GM12878 (cell line): ENCODE results near the gene PDRG1. TPM values are rescaled to one million over a fixed set of nuclear protein-coding genes. Genes with fewer than 3 reads are reported as not detected.

Source experiments
- ATAC-seq: fragments of 200-7000 bp; cut with Tn5 transposase; 3 replicates; pipeline ENCODE4 v1.9.1; 2020; ENCODE audit warnings: mild to moderate bottlenecking, moderate library complexity
- BruUV-seq: library from RNA; stranded (reverse); fragments of 400-500 nt; replicated peaks from 2 replicates; lab custom pipeline; 2021; lab: Mats Ljungman, UMichigan
- CTCF ChIA-PET: fragments of 300-600 bp; sonication (Branson Sonifier 250); formaldehyde crosslinking; extraction: SDS; loops from one replicate; lab custom pipeline; 2021; ENCODE audit warnings: inconsistent platforms; lab: Yijun Ruan, JAX
- POLR2A ChIA-PET: fragments of 350-600 bp; formaldehyde crosslinking; extraction: SDS; loops from one replicate; lab custom pipeline; 2021; ENCODE audit warnings: inconsistent platforms; lab: Charles Lee
- RAD21 ChIA-PET: fragments of 300-600 bp; sonication (Branson Sonifier 250); formaldehyde crosslinking; loops from one replicate; lab custom pipeline; 2023; ENCODE audit warnings: antibody characterized with exemption; ENCODE audit not compliant: unreplicated experiment; lab: Charles Lee
- SMC1A ChIA-PET: fragments of 300-600 bp; sonication (Branson Sonifier 250); formaldehyde crosslinking; loops from one replicate; lab custom pipeline; 2023; ENCODE audit not compliant: unreplicated experiment, uncharacterized antibody; lab: Charles Lee
- DNase-seq: peaks from one replicate; pipeline ENCODE4 v3.0.0-alpha.2; 2011; ENCODE audit warnings: low read depth, low spot score
- FAIRE-seq: peaks from 3 replicates; lab custom pipeline; 2011; peaks lifted over from hg19 to GRCh38; lab: Jason Lieb, UNC
- H2AFZ ChIP-seq: 2 replicates; pipeline ENCODE4 v1.6.0; 2011; ENCODE audit warnings: low read depth, low read length, control low read depth; ENCODE audit not compliant: control insufficient read depth
- H3K27ac ChIP-seq: 2 replicates; pipeline ENCODE4 v1.5.1; 2011; ENCODE audit warnings: control low read depth; ENCODE audit not compliant: control insufficient read depth, insufficient read depth
- H3K27me3 ChIP-seq, 2 experiments: replicated peaks in 1 of 2; 2 replicates each; pipeline versions ENCODE4 v1.6.0 to v1.6.1; 2011; ENCODE audit warnings: low read length in 1 of 2; ENCODE audit not compliant: control insufficient read depth in 2 of 2, insufficient read depth in 2 of 2
- H3K36me3 ChIP-seq, 2 experiments: 2 replicates each; pipeline ENCODE4 v1.5.1; 2011; ENCODE audit warnings: low read length in 1 of 2; ENCODE audit not compliant: control insufficient read depth in 2 of 2, insufficient read depth in 2 of 2
- H3K4me1 ChIP-seq: 2 replicates; pipeline ENCODE4 v1.6.1; 2011; ENCODE audit warnings: mild to moderate bottlenecking, low read length, moderate library complexity, mixed read lengths; ENCODE audit not compliant: control insufficient read depth, insufficient read depth
- H3K4me2 ChIP-seq: 2 replicates; pipeline ENCODE4 v1.6.0; 2011; ENCODE audit warnings: control low read depth; ENCODE audit not compliant: control insufficient read depth, insufficient read depth
- H3K4me3 ChIP-seq: fragments of 200-600 bp; sonication (generic); 2 replicates; pipeline ENCODE4 v1.5.1; 2016
- H3K79me2 ChIP-seq: 2 replicates; pipeline ENCODE4 v1.6.0; 2011; ENCODE audit warnings: low read length; ENCODE audit not compliant: control insufficient read depth, insufficient read depth
- H3K9ac ChIP-seq: 2 replicates; pipeline ENCODE4 v1.8.0; 2011; ENCODE audit warnings: low read length, control low read depth, mixed read lengths; ENCODE audit not compliant: control insufficient read depth, insufficient read depth
- H3K9me3 ChIP-seq: replicated peaks from 3 replicates; pipeline ENCODE4 v1.5.1; 2011; ENCODE audit warnings: mild to moderate bottlenecking, low read length; ENCODE audit not compliant: control insufficient read depth, insufficient read depth
- H4K20me1 ChIP-seq: 2 replicates; pipeline ENCODE4 v1.6.0; 2011; ENCODE audit not compliant: control insufficient read depth, insufficient read depth
- CHD4 ChIP-seq: fragments of 200-600 bp; sonication (generic); IDR thresholded peaks from 2 replicates; pipeline ENCODE4 v1.6.1; 2016; ENCODE audit warnings: mild to moderate bottlenecking
- MEF2B ChIP-seq: fragments of 450-650 bp; IDR thresholded peaks from 2 replicates; pipeline ENCODE4 v1.6.1; 2018; ENCODE audit warnings: mild to moderate bottlenecking, moderate library complexity; ENCODE audit not compliant: partially characterized antibody, poor library complexity, severe bottlenecking
- SMARCA5 ChIP-seq: fragments of 450-650 bp; IDR thresholded peaks from 2 replicates; pipeline ENCODE4 v1.6.1; 2017; ENCODE audit warnings: mild to moderate bottlenecking
- WGBS: methylation state at CpG from one replicate; pipeline ENCODE4 v1.1.6; 2016; ENCODE audit warnings: low lambda C conversion rate; ENCODE audit not compliant: insufficient replicate concordance, insufficient coverage; ENCODE audit errors: missing lambda C conversion rate; 5-methylcytosine and 5-hydroxymethylcytosine counted together
- in situ Hi-C: fragments of 300-500 bp; cut with MboI; formaldehyde crosslinking; loops from 9 replicates; pipeline ENCODE4 v1.14.3; 2018; ENCODE audit warnings: mixed read lengths
- intact Hi-C: fragments of 100-400 bp; cut with micrococcal nuclease; formaldehyde crosslinking; loops from one replicate; pipeline ENCODE4 v1.14.2; 2022; ENCODE audit not compliant: unreplicated experiment
- polyA plus RNA-seq, 11 experiments: library from polyadenylated mRNA; depleted of rRNA in 4 of 11; unstranded in 6 of 11; stranded (reverse) in 5 of 11; fragments of >200 nt; fragmentation: Nextera tagmentation in 4 of 11; fragmentation: Illumina TruSeq in 1 of 11; extraction: Ambion mirVana in 4 of 11; extraction: Trizol in 1 of 11; gene quantifications; 1 replicate in 1 of 11; 2 replicates in 10 of 11; pipeline versions ENCODE4 v1.2.1 to v1.2.3, GENCODE V29; 2011 to 2016; ENCODE audit warnings: inconsistent platforms in 2 of 11, missing spikeins in 2 of 11, low read depth in 1 of 11
- total RNA-seq, 4 experiments: library from RNA; depleted of rRNA in 3 of 4; stranded (reverse); fragments of >200 nt in 3 of 4; fragmentation: Illumina TruSeq in 1 of 4; extraction: Trizol in 1 of 4; gene quantifications; 2 replicates each; pipeline versions ENCODE4 v1.2.1 to v1.2.3, GENCODE V29; 2013 to 2021
- TF ChIP-seq, protein P1 (sequence below): IDR thresholded peaks from 2 replicates; pipeline ENCODE4 v1.6.1; 2012; ENCODE audit warnings: improper control_type of control experiment, low read depth, low read length; ENCODE audit not compliant: insufficient replicate concordance
- TF ChIP-seq, protein P2 (sequence below): fragments of 450-650 bp; IDR thresholded peaks from 2 replicates; pipeline ENCODE4 v1.6.1; 2017; ENCODE audit warnings: borderline replicate concordance
- TF ChIP-seq, protein P3 (sequence below): IDR thresholded peaks from 2 replicates; pipeline ENCODE4 v1.6.1; 2011; ENCODE audit warnings: low read depth, mild to moderate bottlenecking, low read length, moderate library complexity, borderline replicate concordance; ENCODE audit errors: extremely low read depth

Gene PDRG1
- total and polyA plus RNA-seq, 10 of the 15 experiments (the other 5 are each of a cell fraction or from before 2014, with no cell fraction given): 11.1 to 55.8 (median 23.3) TPM

DNA sequence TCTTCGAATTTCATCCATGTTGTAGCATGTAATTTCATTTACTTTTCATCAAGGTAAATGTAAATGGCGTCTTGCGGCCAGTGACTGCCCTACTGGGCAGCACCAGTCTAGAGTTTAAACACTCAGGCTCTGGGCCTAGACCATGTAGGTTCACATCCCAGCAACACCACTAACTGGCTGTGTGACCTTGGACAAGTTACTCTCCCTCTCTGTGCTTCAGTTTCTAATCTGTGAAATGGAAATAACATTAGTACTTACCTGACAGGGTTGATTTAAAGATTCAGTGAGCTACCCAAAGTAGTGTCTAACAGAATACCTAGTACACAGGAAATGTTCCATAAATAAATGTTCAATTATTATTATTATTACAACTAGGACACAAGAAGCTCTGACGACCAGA lies 29.3 kb downstream of the PDRG1 start:
- no peaks in the 10 kb centered on the region for H3K9me3 ChIP-seq
- in situ Hi-C loops: no loop called here
- no peak for ATAC-seq
- no peaks in the 10 kb centered on the region for H4K20me1 ChIP-seq
- CTCF ChIA-PET: interaction anchor here (0.7 to 2.4 kb wide), 7 partner anchors 19 to 168 kb away, joined by 3 to 13 read pairs (median 4); partner anchors contain the start of gene PDRG1
- H3K27ac ChIP-seq: no peak overlapping the region
- H3K9ac ChIP-seq: no peak overlapping the region
- POLR2A ChIA-PET: interaction anchor here (1.4 to 1.8 kb wide), 2 partner anchors 52 to 113 kb away, joined by 4 to 6 read pairs; partner anchors contain the start of genes DUSP15 and TTLL9
- H3K27me3 ChIP-seq: no peaks in the 10 kb centered on the region
- FAIRE-seq: no peak
- peaks cover 11% of the 10 kb centered on the region for H3K4me1 ChIP-seq
- no peak overlapping the region for H3K4me2 ChIP-seq
- H3K4me3 ChIP-seq: no peak overlapping the region
- BruUV-seq: no TSS peak
- H2AFZ ChIP-seq: no peak overlapping the region
- H3K79me2 ChIP-seq: no peaks in the 10 kb centered on the region
- TF ChIP-seq, protein P1, sequence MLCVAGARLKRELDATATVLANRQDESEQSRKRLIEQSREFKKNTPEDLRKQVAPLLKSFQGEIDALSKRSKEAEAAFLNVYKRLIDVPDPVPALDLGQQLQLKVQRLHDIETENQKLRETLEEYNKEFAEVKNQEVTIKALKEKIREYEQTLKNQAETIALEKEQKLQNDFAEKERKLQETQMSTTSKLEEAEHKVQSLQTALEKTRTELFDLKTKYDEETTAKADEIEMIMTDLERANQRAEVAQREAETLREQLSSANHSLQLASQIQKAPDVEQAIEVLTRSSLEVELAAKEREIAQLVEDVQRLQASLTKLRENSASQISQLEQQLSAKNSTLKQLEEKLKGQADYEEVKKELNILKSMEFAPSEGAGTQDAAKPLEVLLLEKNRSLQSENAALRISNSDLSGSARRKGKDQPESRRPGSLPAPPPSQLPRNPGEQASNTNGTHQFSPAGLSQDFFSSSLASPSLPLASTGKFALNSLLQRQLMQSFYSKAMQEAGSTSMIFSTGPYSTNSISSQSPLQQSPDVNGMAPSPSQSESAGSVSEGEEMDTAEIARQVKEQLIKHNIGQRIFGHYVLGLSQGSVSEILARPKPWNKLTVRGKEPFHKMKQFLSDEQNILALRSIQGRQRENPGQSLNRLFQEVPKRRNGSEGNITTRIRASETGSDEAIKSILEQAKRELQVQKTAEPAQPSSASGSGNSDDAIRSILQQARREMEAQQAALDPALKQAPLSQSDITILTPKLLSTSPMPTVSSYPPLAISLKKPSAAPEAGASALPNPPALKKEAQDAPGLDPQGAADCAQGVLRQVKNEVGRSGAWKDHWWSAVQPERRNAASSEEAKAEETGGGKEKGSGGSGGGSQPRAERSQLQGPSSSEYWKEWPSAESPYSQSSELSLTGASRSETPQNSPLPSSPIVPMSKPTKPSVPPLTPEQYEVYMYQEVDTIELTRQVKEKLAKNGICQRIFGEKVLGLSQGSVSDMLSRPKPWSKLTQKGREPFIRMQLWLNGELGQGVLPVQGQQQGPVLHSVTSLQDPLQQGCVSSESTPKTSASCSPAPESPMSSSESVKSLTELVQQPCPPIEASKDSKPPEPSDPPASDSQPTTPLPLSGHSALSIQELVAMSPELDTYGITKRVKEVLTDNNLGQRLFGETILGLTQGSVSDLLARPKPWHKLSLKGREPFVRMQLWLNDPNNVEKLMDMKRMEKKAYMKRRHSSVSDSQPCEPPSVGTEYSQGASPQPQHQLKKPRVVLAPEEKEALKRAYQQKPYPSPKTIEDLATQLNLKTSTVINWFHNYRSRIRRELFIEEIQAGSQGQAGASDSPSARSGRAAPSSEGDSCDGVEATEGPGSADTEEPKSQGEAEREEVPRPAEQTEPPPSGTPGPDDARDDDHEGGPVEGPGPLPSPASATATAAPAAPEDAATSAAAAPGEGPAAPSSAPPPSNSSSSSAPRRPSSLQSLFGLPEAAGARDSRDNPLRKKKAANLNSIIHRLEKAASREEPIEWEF: no peak
- TF ChIP-seq CHD4 (no peak), MEF2B (no peak), SMARCA5 (peak; percentile 28; the same call in 1 of the 2 replicates)
- TF ChIP-seq, protein P2, sequence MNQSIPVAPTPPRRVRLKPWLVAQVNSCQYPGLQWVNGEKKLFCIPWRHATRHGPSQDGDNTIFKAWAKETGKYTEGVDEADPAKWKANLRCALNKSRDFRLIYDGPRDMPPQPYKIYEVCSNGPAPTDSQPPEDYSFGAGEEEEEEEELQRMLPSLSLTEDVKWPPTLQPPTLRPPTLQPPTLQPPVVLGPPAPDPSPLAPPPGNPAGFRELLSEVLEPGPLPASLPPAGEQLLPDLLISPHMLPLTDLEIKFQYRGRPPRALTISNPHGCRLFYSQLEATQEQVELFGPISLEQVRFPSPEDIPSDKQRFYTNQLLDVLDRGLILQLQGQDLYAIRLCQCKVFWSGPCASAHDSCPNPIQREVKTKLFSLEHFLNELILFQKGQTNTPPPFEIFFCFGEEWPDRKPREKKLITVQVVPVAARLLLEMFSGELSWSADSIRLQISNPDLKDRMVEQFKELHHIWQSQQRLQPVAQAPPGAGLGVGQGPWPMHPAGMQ: no peak
- TF ChIP-seq, protein P3, sequence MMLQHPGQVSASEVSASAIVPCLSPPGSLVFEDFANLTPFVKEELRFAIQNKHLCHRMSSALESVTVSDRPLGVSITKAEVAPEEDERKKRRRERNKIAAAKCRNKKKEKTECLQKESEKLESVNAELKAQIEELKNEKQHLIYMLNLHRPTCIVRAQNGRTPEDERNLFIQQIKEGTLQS: no peak
- SMC1A ChIA-PET: interaction anchor here (0.5 to 3.7 kb wide), 7 partner anchors 26 to 71 kb away, joined by 3 to 26 read pairs (median 5); partner anchors contain the start of genes DUSP15 and TTLL9
- intact Hi-C loops: no loop called here
- no peak for DNase-seq
- WGBS: 49% methylated on average over 4 of the region's 4 CpGs
- RAD21 ChIA-PET: interaction anchor here (1.6 to 3.0 kb wide), 3 partner anchors 8 to 68 kb away, joined by 3 to 12 read pairs (median 7); partner anchors contain the start of gene PDRG1
- no peaks in the 10 kb centered on the region for H3K36me3 ChIP-seq
